Measurements from ENCODE around the gene DYNLT5.
"Not testable (repeated sequence)": the region's sequence is repeated elsewhere in the genome, so short reads cannot be mapped to it uniquely, and the experiment has no call there.

DYNLT5 gene

GRCh38 chr1:66788231-66788939 lies 36.1 kb downstream of the DYNLT5 start:
- H3K4me3 ChIP-seq (ENCODE audit: low read depth, low read length) = no peak overlapping the region
- TF ChIP-seq CTCF (IDR thresholded peaks at IDR 0.05; ENCODE audit: low read depth, low read length) = no peak

- H3K4me3 ChIP-seq (ENCODE audit: low read depth, low read length) = no peak overlapping the region
Measured at GRCh38 chr1:66791621-66792610, 39.7 kb downstream of the DYNLT5 start.

GRCh38 chr1:66795839-66796238 lies 43.6 kb downstream of the DYNLT5 start:
- not testable (repeated sequence) for H3K4me3 ChIP-seq (ENCODE audit: low read depth, low read length)

More at GRCh38 chr1:66791621-66792610, 39.7 kb downstream of the DYNLT5 start:
- no peak for TF ChIP-seq CTCF (IDR thresholded peaks at IDR 0.05; ENCODE audit: low read depth, low read length)

GRCh38 chr1:66809245-66809644 lies 57.0 kb downstream of the DYNLT5 start:
- no peak overlapping the region for H3K4me3 ChIP-seq (ENCODE audit: low read depth, low read length)
- no peak for TF ChIP-seq CTCF (IDR thresholded peaks at IDR 0.05; ENCODE audit: low read depth, low read length)

- TF ChIP-seq CTCF (IDR thresholded peaks at IDR 0.05; ENCODE audit: low read depth, low read length) = no peak
- no peak overlapping the region for H3K4me3 ChIP-seq (ENCODE audit: low read depth, low read length)
Measured at GRCh38 chr1:66809736-66810326, 57.6 kb downstream of the DYNLT5 start.

- no peak overlapping the region for H3K4me3 ChIP-seq (ENCODE audit: low read depth, low read length)
- TF ChIP-seq CTCF (IDR thresholded peaks at IDR 0.05; ENCODE audit: low read depth, low read length) = no peak
Measured at GRCh38 chr1:66824771-66825170, 72.5 kb downstream of the DYNLT5 start.
